ENCODE data around the gene MCAM.

MCAM gene

DNA sequence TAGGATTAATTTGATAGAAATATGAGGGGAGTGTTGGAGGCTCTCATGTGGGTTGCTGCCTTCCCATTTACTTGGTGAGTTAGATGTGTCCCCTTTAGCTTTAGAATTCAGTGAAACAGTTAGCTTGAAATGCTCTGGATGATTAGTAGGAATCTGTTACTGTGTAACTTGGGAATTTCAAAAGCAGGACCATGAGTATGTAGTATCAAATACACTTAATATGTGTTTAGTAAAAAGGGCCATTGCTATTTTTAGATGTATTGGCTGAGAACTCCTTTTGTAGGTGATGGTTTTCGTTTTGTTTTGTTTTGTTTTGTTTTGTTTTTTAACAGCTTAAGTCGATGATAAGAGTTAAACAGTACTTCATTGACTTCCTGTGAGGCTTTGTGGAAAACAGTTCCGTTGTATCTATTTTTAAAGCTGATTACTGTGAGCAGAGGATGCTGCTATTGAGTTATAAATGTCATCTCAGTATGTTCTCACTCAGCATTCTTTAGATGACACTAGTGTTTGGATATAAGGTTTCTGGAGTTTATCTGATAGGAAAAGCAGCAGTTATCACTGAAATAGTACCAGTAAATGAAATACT, 53.5 kb downstream of the MCAM start:
- no peak for DNase-seq (ENCODE audit: low spot score)

DNA sequence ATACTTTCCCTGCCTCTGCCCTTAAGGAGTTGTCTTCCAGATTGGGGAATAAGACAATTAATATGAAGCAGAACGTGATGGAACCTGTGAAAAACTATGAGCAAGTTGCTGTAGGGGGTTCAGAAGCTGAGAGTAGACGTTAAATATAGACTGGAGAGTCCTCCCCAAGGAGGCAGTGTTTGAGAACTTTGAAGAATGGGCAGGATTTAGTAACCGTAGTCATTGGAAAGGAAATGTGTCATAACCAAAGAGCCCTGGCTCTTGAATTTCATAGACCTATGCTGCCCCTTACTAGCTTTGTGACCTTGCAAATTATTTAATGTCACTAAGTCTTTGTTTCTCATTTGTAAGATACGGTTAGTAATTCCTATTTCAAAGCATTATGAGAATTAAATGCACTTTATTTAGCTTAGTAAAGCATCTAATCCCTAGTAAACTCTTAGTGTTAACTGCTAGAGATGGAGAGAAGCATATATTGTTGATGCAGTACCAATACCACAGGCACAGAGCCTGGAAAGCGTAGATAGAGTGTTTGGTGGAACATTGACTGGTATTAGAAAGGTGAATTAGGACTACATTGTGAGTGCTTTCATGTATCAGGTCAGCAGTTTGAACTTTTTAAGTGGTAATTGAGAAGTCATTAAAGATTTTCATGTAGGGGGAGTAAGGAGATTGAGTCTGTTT, 54.1 kb downstream of the MCAM start:
- DNase-seq (ENCODE audit: low spot score) = no peak

DNA sequence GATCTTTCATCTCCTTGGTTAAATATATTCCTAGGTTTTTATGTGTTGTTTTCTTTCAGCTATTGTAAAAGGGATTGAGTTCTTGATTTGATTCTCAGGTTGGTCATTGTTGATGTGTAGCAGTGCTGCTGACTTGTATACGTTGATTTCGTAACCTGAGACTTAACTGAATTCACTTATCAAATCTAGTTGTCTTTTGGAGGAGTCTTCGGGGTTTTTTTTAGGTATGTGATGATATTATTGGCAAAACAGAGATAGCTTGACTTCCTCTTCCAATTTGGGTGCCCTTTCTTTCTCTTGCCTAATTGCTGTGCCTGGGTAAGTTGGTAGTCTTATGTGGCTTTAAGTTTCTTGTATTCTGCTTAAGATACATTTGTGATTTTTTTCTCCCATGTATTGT, 57.9 kb downstream of the MCAM start:
- DNase-seq (ENCODE audit: low spot score) = no peak
